Colon (tissue), 2 donors: Measurements from ENCODE around the gene ZNF337.
"Not testable (repeated sequence)": the region's sequence is repeated elsewhere in the genome, so short reads cannot be mapped to it uniquely, and the experiment has no call there.

ENCODE experiments used
- FAIRE-seq: peaks from 2 replicates; lab custom pipeline; 2012; peaks lifted over from hg19 to GRCh38; lab: Jason Lieb, UNC
- donor health status: control.
- donor health status: control.

The ZNF337 gene

GRCh38 chr20:25695532-25696370 lies 902 bp downstream of the ZNF337 start:
- no peak for FAIRE-seq

- FAIRE-seq, result no peak
Observed at GRCh38 chr20:25692499-25692898, 4.2 kb downstream of the ZNF337 start.

GRCh38 chr20:25690427-25690826 lies 6.2 kb downstream of the ZNF337 start:
- no peak for FAIRE-seq

- no peak for FAIRE-seq
Observed at GRCh38 chr20:25686081-25687067, 10.3 kb downstream of the ZNF337 start.

- no peak for FAIRE-seq
Observed at GRCh38 chr20:25685276-25686080, 11.2 kb downstream of the ZNF337 start.

GRCh38 chr20:25683826-25684225 lies 12.8 kb downstream of the ZNF337 start:
- FAIRE-seq, result not testable (repeated sequence)

GRCh38 chr20:25683050-25683449 lies 13.6 kb downstream of the ZNF337 start:
- no peak for FAIRE-seq

GRCh38 chr20:25676164-25676809 lies 20.4 kb downstream of the ZNF337 start:
- no peak for FAIRE-seq

GRCh38 chr20:25675161-25675560 lies 21.5 kb downstream of the ZNF337 start:
- FAIRE-seq, result no peak

- FAIRE-seq, result no peak
Observed at GRCh38 chr20:25672659-25673235, 23.9 kb downstream of the ZNF337 start.

- no peak for FAIRE-seq
Observed at GRCh38 chr20:25669826-25670422, 26.7 kb downstream of the ZNF337 start.

GRCh38 chr20:25668446-25668845 lies 28.2 kb downstream of the ZNF337 start:
- FAIRE-seq, result no peak

GRCh38 chr20:25659999-25660398 lies 36.7 kb downstream of the ZNF337 start:
- FAIRE-seq, result no peak

GRCh38 chr20:25654487-25654886 lies 42.2 kb downstream of the ZNF337 start:
- no peak for FAIRE-seq

- FAIRE-seq, result not testable (repeated sequence)
Observed at GRCh38 chr20:25652866-25653265, 43.8 kb downstream of the ZNF337 start.

- no peak for FAIRE-seq
Observed at GRCh38 chr20:25644814-25645213, 51.8 kb downstream of the ZNF337 start.

GRCh38 chr20:25643716-25644115 lies 52.9 kb downstream of the ZNF337 start:
- no peak for FAIRE-seq

- FAIRE-seq, result no peak
Observed at GRCh38 chr20:25637247-25637646, 59.4 kb downstream of the ZNF337 start.

- FAIRE-seq, result no peak
Observed at GRCh38 chr20:25632940-25633790, 63.5 kb downstream of the ZNF337 start.

GRCh38 chr20:25630615-25631014 lies 66.0 kb downstream of the ZNF337 start:
- not testable (repeated sequence) for FAIRE-seq
